HG03045 (cell line): ENCODE results near the gene LRP3.
"Not testable (repeated sequence)": the region's sequence is repeated elsewhere in the genome, so short reads cannot be mapped to it uniquely, and the experiment has no call there.

Source experiments
- ATAC-seq: cut with Tn5 transposase; IDR thresholded peaks from one replicate; pipeline ENCODE4 v1.9.1; 2021; ENCODE audit warnings: mild to moderate bottlenecking, moderate library complexity; ENCODE audit not compliant: unreplicated experiment

LRP3 gene

GRCh38 chr19:33215438-33216197 is 21.5 kb downstream of the LRP3 start:
- ATAC-seq: no peak

GRCh38 chr19:33216198-33216830 is 22.2 kb downstream of the LRP3 start:
- no peak for ATAC-seq

- ATAC-seq: no peak
These were observed 23.8 kb downstream of the LRP3 start for GRCh38 chr19:33217881-33218280.

GRCh38 chr19:33219261-33219815 is 25.2 kb downstream of the LRP3 start:
- no peak for ATAC-seq

- ATAC-seq: no peak
These were observed 26.0 kb downstream of the LRP3 start for GRCh38 chr19:33220115-33220514.

- no peak for ATAC-seq
These were observed 26.6 kb downstream of the LRP3 start for GRCh38 chr19:33220735-33221134.

- ATAC-seq: no peak
These were observed 27.5 kb downstream of the LRP3 start for GRCh38 chr19:33221638-33222037.

GRCh38 chr19:33222255-33222654 is 28.1 kb downstream of the LRP3 start:
- ATAC-seq: not testable (repeated sequence)

GRCh38 chr19:33224694-33225457 is 30.7 kb downstream of the LRP3 start:
- ATAC-seq: no peak

GRCh38 chr19:33225458-33225926 is 31.4 kb downstream of the LRP3 start, which contains the start of gene SLC7A10:
TSS of gene SLC7A10 (minus strand) at chr19:33225850. CDS start at chr19:33225703, 147 bp downstream.
- no peak for ATAC-seq

- no peak for ATAC-seq
These were observed 32.6 kb downstream of the LRP3 start for GRCh38 chr19:33226550-33227241.

GRCh38 chr19:33227242-33227650 is 33.1 kb downstream of the LRP3 start:
- no peak for ATAC-seq

- ATAC-seq: no peak
These were observed 33.9 kb downstream of the LRP3 start for GRCh38 chr19:33227870-33228599.

GRCh38 chr19:33229962-33230361 is 35.8 kb downstream of the LRP3 start:
- ATAC-seq: no peak

- no peak for ATAC-seq
These were observed 37.4 kb downstream of the LRP3 start for GRCh38 chr19:33231511-33231910.

- no peak for ATAC-seq
These were observed 38.5 kb downstream of the LRP3 start for GRCh38 chr19:33232656-33233055.

- ATAC-seq: no peak
These were observed 39.1 kb downstream of the LRP3 start for GRCh38 chr19:33233056-33233873.

- no peak for ATAC-seq
These were observed 40.0 kb downstream of the LRP3 start for GRCh38 chr19:33234092-33234491.

- ATAC-seq: no peak
These were observed 40.6 kb downstream of the LRP3 start for GRCh38 chr19:33234736-33235135.
